ENCODE data around the gene BCAR3. TPM values are rescaled to one million over a fixed set of nuclear protein-coding genes. Genes with fewer than 3 reads are reported as not detected.

Gene BCAR3
- total RNA-seq, 1 donor from 2014 or later = 16.6 TPM

- TF ChIP-seq CTCF (conservative IDR thresholded peaks at IDR 0.05) = no peak
- Mint-ChIP-seq H3K36me3 (no peaks in the 10 kb centered on the region), H3K4me1 (ENCODE audit: unreplicated experiment) (peaks cover 42% of the 10 kb centered on the region), H3K9me3 (no peaks in the 10 kb centered on the region), H3K4me3 (no peak overlapping the region), H3K27me3 (no peaks in the 10 kb centered on the region), H3K27ac (peak overlapping the region; percentile 9)
- DNase-seq (ENCODE audit: extremely low spot score, unreplicated experiment) = no peak
Observed at GRCh38 chr1:93710499-93711453, 29.1 kb upstream of the BCAR3 start.

GRCh38 chr1:93708734-93709481, 27.3 kb upstream of the BCAR3 start:
- peaks cover 32% of the 10 kb centered on the region for H3K4me1 Mint-ChIP-seq (ENCODE audit: unreplicated experiment)
- no peak for DNase-seq (ENCODE audit: extremely low spot score, unreplicated experiment)
- peak overlapping the region; percentile 18 for H3K4me3 Mint-ChIP-seq
- no peaks in the 10 kb centered on the region for H3K9me3 Mint-ChIP-seq
- H3K27ac Mint-ChIP-seq = no peak overlapping the region
- no peak for TF ChIP-seq CTCF (conservative IDR thresholded peaks at IDR 0.05)
- no peaks in the 10 kb centered on the region for H3K36me3 Mint-ChIP-seq
- H3K27me3 Mint-ChIP-seq = no peaks in the 10 kb centered on the region

DNA sequence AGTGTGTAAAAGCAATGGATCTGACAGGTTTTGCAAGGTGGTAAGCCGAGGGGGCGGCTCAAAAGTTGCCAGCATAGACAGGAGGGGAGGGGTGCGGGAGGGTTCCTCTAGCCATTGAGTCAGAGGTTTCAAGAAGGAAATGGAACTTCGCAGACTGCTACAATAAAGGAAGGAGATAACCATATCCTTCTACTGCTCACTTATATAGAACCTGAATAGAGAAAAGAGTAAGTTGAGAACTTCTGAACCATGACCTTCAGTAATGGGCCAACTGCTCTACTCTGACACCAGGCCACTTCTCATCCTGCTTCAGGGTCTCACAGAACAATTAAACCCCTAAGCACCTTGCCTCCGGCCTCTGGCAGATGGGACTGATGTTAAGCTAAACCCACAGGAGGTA, 26.3 kb upstream of the BCAR3 start:
- H3K36me3 Mint-ChIP-seq = no peaks in the 10 kb centered on the region
- DNase-seq (ENCODE audit: extremely low spot score, unreplicated experiment) = no peak
- H3K9me3 Mint-ChIP-seq = no peaks in the 10 kb centered on the region
- no peak overlapping the region for H3K27ac Mint-ChIP-seq
- no peak overlapping the region for H3K4me3 Mint-ChIP-seq
- peaks cover 30% of the 10 kb centered on the region for H3K4me1 Mint-ChIP-seq (ENCODE audit: unreplicated experiment)
- no peaks in the 10 kb centered on the region for H3K27me3 Mint-ChIP-seq
- no peak for TF ChIP-seq CTCF (conservative IDR thresholded peaks at IDR 0.05)

DNA sequence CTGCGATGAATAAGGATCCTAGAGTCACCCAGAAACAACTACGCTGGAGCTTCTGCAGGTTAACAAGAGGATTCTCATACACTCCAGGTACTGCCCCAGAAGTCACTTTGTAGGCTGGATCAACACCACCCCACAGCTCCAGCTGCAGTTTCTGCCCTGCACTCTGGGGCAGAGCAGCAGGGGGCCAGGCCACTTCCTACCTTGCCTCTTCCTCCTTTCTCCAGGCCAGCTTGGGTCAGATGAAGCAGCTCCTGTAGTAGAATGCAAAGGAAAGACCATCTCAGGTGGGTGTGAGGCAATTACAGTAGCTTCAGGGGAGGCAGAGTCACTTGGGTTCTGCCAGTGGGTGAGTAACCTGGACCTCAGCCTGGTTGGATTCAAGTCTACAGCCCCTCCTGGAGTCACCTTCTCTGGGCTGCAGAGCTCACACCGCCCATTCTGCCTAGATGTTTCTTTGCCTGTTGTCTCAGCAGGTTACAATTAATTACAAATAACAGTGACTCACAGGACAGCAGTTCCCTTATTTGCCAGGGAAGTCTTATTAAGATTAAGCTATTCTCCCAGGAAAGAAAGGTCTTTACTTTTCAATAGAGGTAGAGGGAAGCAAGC, 24.4 kb upstream of the BCAR3 start:
- no peak for TF ChIP-seq CTCF (conservative IDR thresholded peaks at IDR 0.05)
- Mint-ChIP-seq H3K4me1 (ENCODE audit: unreplicated experiment) (peaks cover 20% of the 10 kb centered on the region), H3K4me3 (no peak overlapping the region), H3K9me3 (no peaks in the 10 kb centered on the region), H3K27me3 (no peaks in the 10 kb centered on the region), H3K36me3 (no peaks in the 10 kb centered on the region), H3K27ac (no peak overlapping the region)
- no peak for DNase-seq (ENCODE audit: extremely low spot score, unreplicated experiment)

- H3K27me3 Mint-ChIP-seq = no peaks in the 10 kb centered on the region
- H3K4me3 Mint-ChIP-seq = no peak overlapping the region
- DNase-seq (ENCODE audit: extremely low spot score, unreplicated experiment) = no peak
- H3K27ac Mint-ChIP-seq = no peak overlapping the region
- H3K9me3 Mint-ChIP-seq = no peaks in the 10 kb centered on the region
- H3K36me3 Mint-ChIP-seq = no peaks in the 10 kb centered on the region
- H3K4me1 Mint-ChIP-seq (ENCODE audit: unreplicated experiment) = peaks cover 21% of the 10 kb centered on the region
- no peak for TF ChIP-seq CTCF (conservative IDR thresholded peaks at IDR 0.05)
Observed at GRCh38 chr1:93704052-93704451, 22.4 kb upstream of the BCAR3 start.

Data from type B pancreatic cell (in vitro differentiated cells).